HepG2 (cell line): ENCODE measurements around the gene SERINC2. TPM values are rescaled to one million over a fixed set of nuclear protein-coding genes. Genes with fewer than 3 reads are reported as not detected.

Source experiments
- ASH2L ChIP-seq: fragments of 300-600, 200-600 bp; sonication (generic); IDR thresholded peaks from 2 replicates; pipeline ENCODE4 v1.7.0; 2017; ENCODE audit warnings: low read depth, mild to moderate bottlenecking, moderate library complexity, mixed read lengths, low read length; ENCODE audit not compliant: insufficient read length
- CENPX ChIP-seq: sonication (generic); formaldehyde crosslinking; IDR thresholded peaks from 2 replicates; pipeline ENCODE4 v1.9.0; 2021; ENCODE audit warnings: mild to moderate bottlenecking, missing genetic modification reagents, moderate library complexity
- ELF1 ChIP-seq: sonication (generic); formaldehyde crosslinking; IDR thresholded peaks from 2 replicates; pipeline ENCODE4 v1.4.0; 2020; ENCODE audit warnings: missing genetic modification reagents
- ETS1 ChIP-seq: sonication (generic); formaldehyde crosslinking; IDR thresholded peaks from 2 replicates; pipeline ENCODE4 v1.4.0; 2020; ENCODE audit warnings: missing genetic modification reagents
- HDAC1 ChIP-seq: sonication (generic); formaldehyde crosslinking; IDR thresholded peaks from 2 replicates; pipeline ENCODE4 v1.5.1; 2020; ENCODE audit warnings: mild to moderate bottlenecking, missing genetic modification reagents
- HNRNPH1 ChIP-seq: fragments of 200-400 bp; formaldehyde crosslinking; optimal IDR thresholded peaks from 2 replicates; pipeline ENCODE3; 2017; ENCODE audit warnings: mild to moderate bottlenecking, low read depth, low read length
- HNRNPUL1 ChIP-seq: fragments of 200-400 bp; formaldehyde crosslinking; IDR thresholded peaks from 2 replicates; pipeline ENCODE4 v1.6.1; 2017; ENCODE audit warnings: low read depth, mild to moderate bottlenecking, low read length, moderate library complexity
- KLF15 ChIP-seq: sonication (generic); formaldehyde crosslinking; IDR thresholded peaks from 2 replicates; pipeline ENCODE4 v1.8.1; 2023; ENCODE audit warnings: borderline replicate concordance, mild to moderate bottlenecking, inconsistent platforms, missing genetic modification reagents, mixed read lengths
- MIER2 ChIP-seq: IDR thresholded peaks from 2 replicates; pipeline ENCODE4 v1.6.1; 2016; ENCODE audit warnings: missing biosample characterization, missing genetic modification reagents
- MXD3 ChIP-seq: IDR thresholded peaks from 2 replicates; pipeline ENCODE4 v1.6.1; 2016; ENCODE audit warnings: mild to moderate bottlenecking, missing biosample characterization, missing genetic modification reagents
- NR2F2 ChIP-seq: IDR thresholded peaks from 2 replicates; pipeline ENCODE4 v1.6.1; 2012; ENCODE audit warnings: low read depth, inconsistent platforms, borderline replicate concordance
- PAWR ChIP-seq: sonication (generic); formaldehyde crosslinking; IDR thresholded peaks from 2 replicates; pipeline ENCODE4 v1.4.0; 2020; ENCODE audit warnings: missing genetic modification reagents, mild to moderate bottlenecking, borderline replicate concordance
- PHF20 ChIP-seq: sonication (generic); formaldehyde crosslinking; IDR thresholded peaks from 2 replicates; pipeline ENCODE4 v1.5.0; 2020; ENCODE audit warnings: mild to moderate bottlenecking, missing genetic modification reagents
- SOX13 ChIP-seq, 3 experiments: fragments of 450-650 bp in 1 of 3; sonication (generic) in 1 of 3; formaldehyde crosslinking in 1 of 3; IDR thresholded peaks in 2 of 3; conservative IDR thresholded peaks in 1 of 3; 2 replicates each; pipeline versions ENCODE4 v1.5.0 to v1.6.1; 2016 to 2020; ENCODE audit warnings: antibody characterized with exemption in 1 of 3, mild to moderate bottlenecking in 1 of 3, missing compliant biosample characterization in 1 of 3, missing genetic modification reagents in 1 of 3, moderate library complexity in 1 of 3
- TEF ChIP-seq: sonication (generic); formaldehyde crosslinking; IDR thresholded peaks from 2 replicates; pipeline ENCODE4 v1.5.0; 2020; ENCODE audit warnings: missing genetic modification reagents
- ZBTB20 ChIP-seq: sonication (generic); formaldehyde crosslinking; IDR thresholded peaks from 2 replicates; pipeline ENCODE4 v1.8.1; 2023; ENCODE audit warnings: missing genetic modification reagents, low read depth, mild to moderate bottlenecking, borderline replicate concordance
- ZBTB43 ChIP-seq: sonication (generic); formaldehyde crosslinking; conservative IDR thresholded peaks from 2 replicates; pipeline ENCODE4 v1.4.0; 2020; ENCODE audit warnings: missing genetic modification reagents
- ZBTB8A ChIP-seq: sonication (generic); formaldehyde crosslinking; IDR thresholded peaks from 2 replicates; pipeline ENCODE4 v1.4.0; 2020; ENCODE audit warnings: mild to moderate bottlenecking, low read depth, missing genetic modification reagents, borderline replicate concordance
- ZFP36L2 ChIP-seq: sonication (generic); formaldehyde crosslinking; IDR thresholded peaks from 2 replicates; pipeline ENCODE4 v1.4.0; 2020; ENCODE audit warnings: missing genetic modification reagents
- ZFP41 ChIP-seq: sonication (generic); formaldehyde crosslinking; IDR thresholded peaks from 2 replicates; pipeline ENCODE4 v1.4.0; 2020; ENCODE audit warnings: mild to moderate bottlenecking, missing genetic modification reagents, borderline replicate concordance
- ZFP62 ChIP-seq: sonication (generic); formaldehyde crosslinking; IDR thresholded peaks from 2 replicates; pipeline ENCODE4 v1.4.0; 2020; ENCODE audit warnings: missing genetic modification reagents
- ZNF260 ChIP-seq: sonication (generic); formaldehyde crosslinking; IDR thresholded peaks from 2 replicates; pipeline ENCODE4 v1.4.0; 2020; ENCODE audit warnings: missing genetic modification reagents, low read depth, mild to moderate bottlenecking, borderline replicate concordance
- ZNF276 ChIP-seq: sonication (generic); formaldehyde crosslinking; IDR thresholded peaks from 2 replicates; pipeline ENCODE4 v1.4.0; 2020; ENCODE audit warnings: mild to moderate bottlenecking, low read depth, missing genetic modification reagents
- ZNF446 ChIP-seq: sonication (generic); formaldehyde crosslinking; IDR thresholded peaks from 2 replicates; pipeline ENCODE4 v1.5.0; 2020; ENCODE audit warnings: mild to moderate bottlenecking, missing genetic modification reagents
- ZNF7 ChIP-seq: IDR thresholded peaks from 2 replicates; pipeline ENCODE4 v1.6.1; 2016; ENCODE audit warnings: missing biosample characterization, missing genetic modification reagents
- ZNF792 ChIP-seq: IDR thresholded peaks from 2 replicates; pipeline ENCODE4 v1.6.1; 2016
- ZNF83 ChIP-seq: sonication (generic); formaldehyde crosslinking; IDR thresholded peaks from 2 replicates; pipeline ENCODE4 v1.4.0; 2020; ENCODE audit warnings: missing genetic modification reagents, mild to moderate bottlenecking, borderline replicate concordance
- polyA plus RNA-seq, 8 experiments: library from polyadenylated mRNA; depleted of rRNA in 3 of 8; stranded (reverse) in 7 of 8; unstranded in 1 of 8; fragments of >200 nt; fragmentation: Illumina TruSeq in 4 of 8; extraction: Trizol in 4 of 8; gene quantifications; 2 replicates each; pipeline versions ENCODE4 v1.2.1 to v1.2.3, GENCODE V29; 2011 to 2016; ENCODE audit warnings: low read depth in 4 of 8, missing spikeins in 1 of 8, mixed read lengths in 1 of 8; ENCODE audit not compliant: insufficient read depth in 1 of 8
- total RNA-seq, 5 experiments: library from RNA; depleted of rRNA; stranded (reverse); fragments of >200 nt; fragmentation: Illumina TruSeq; extraction: Trizol; gene quantifications; 2 replicates each; pipeline ENCODE4 v1.2.3, GENCODE V29; 2016; ENCODE audit warnings: low read depth in 1 of 5

Gene SERINC2
- total and polyA plus RNA-seq, 2 of the 13 experiments (the other 11 are each of a cell fraction or from before 2014, with no cell fraction given), result 4.8 to 126 TPM

- no peak for TF ChIP-seq ZNF276
- TF ChIP-seq ASH2L, result peak; percentile 75
- no peak for TF ChIP-seq ETS1 (CRISPR knock-in tag)
- no peak for TF ChIP-seq ZFP36L2
- peak; percentile 75 for TF ChIP-seq MIER2 (CRISPR knock-in tag)
- TF ChIP-seq NR2F2, result peak; percentile 96
- TF ChIP-seq HNRNPH1, result no peak
- no peak for TF ChIP-seq TEF (CRISPR knock-in tag)
- TF ChIP-seq ZFP62 (CRISPR knock-in tag), result no peak
- no peak for TF ChIP-seq ZNF83 (CRISPR knock-in tag)
- TF ChIP-seq SOX13 (IDR thresholded peaks at IDR 0.05), result peak; percentile 62
- TF ChIP-seq SOX13 (CRISPR knock-in tag; conservative IDR thresholded peaks at IDR 0.05 in 1 of 2, IDR thresholded peaks at IDR 0.05 in 1 of 2), result peak in 1 of 2 experiments; percentile 82; a peak in 2 of 4 replicates
- TF ChIP-seq HNRNPUL1, result no peak
- TF ChIP-seq MXD3 (CRISPR knock-in tag), result no peak
- TF ChIP-seq KLF15 (CRISPR knock-in tag), result no peak
- TF ChIP-seq HDAC1 (CRISPR knock-in tag), result peak; percentile 84
- TF ChIP-seq CENPX, result no peak
- no peak for TF ChIP-seq ZBTB20 (CRISPR knock-in tag)
- no peak for TF ChIP-seq ZNF260 (CRISPR knock-in tag)
- TF ChIP-seq ZBTB43 (CRISPR knock-in tag), result no peak
- TF ChIP-seq ZBTB8A, result no peak
- no peak for TF ChIP-seq PHF20 (CRISPR knock-in tag)
- TF ChIP-seq ELF1 (CRISPR knock-in tag), result peak; percentile 81
- TF ChIP-seq ZFP41, result no peak
- TF ChIP-seq ZNF7 (CRISPR knock-in tag), result peak; percentile 15; the same call in 1 of the 2 replicates
- no peak for TF ChIP-seq PAWR (CRISPR knock-in tag)
- no peak; the same call in none of the 2 replicates for TF ChIP-seq ZNF792 (CRISPR knock-in tag)
- no peak for TF ChIP-seq ZNF446 (CRISPR knock-in tag)
Observed at GRCh38 chr1:31417148-31417547, 4.1 kb downstream of the SERINC2 start (continued).
